Measurements from ENCODE around the gene GPRC5C. TPM values are rescaled to one million over a fixed set of nuclear protein-coding genes. Genes with fewer than 3 reads are reported as not detected.

Gene GPRC5C
- total RNA-seq, 1 donor from 2014 or later: 70.4 TPM

GRCh38 chr17:74407384-74407783, 24.5 kb upstream of the GPRC5C start:
- H3K9me3 Mint-ChIP-seq (ENCODE audit: unreplicated experiment): no peaks in the 10 kb centered on the region
- Histone ChIP-seq H3K4me3 (ENCODE audit: insufficient read depth, low read depth, low read length) (no peak overlapping the region), H3K27me3 (ENCODE audit: insufficient read depth, low read length) (no peaks in the 10 kb centered on the region), H3K27ac (ENCODE audit: low read depth, low read length) (no peak overlapping the region), H3K36me3 (ENCODE audit: insufficient read depth, low read length) (no peaks in the 10 kb centered on the region), H3K4me1 (ENCODE audit: insufficient read depth, low read length) (no peaks in the 10 kb centered on the region), H3K9me3 (ENCODE audit: insufficient read depth, low read depth, low read length) (no peaks in the 10 kb centered on the region), H2AFZ (ENCODE audit: low read depth, low read length) (no peak overlapping the region), H3K9ac (ENCODE audit: low read length) (no peak overlapping the region), H3K4me2 (ENCODE audit: low read length) (no peak overlapping the region), H4K20me1 (ENCODE audit: insufficient read depth, low read length) (no peaks in the 10 kb centered on the region), H3K79me2 (ENCODE audit: insufficient read depth, low read length) (no peaks in the 10 kb centered on the region)
- no peak for DNase-seq (ENCODE audit: low read depth)
- H3K36me3 Mint-ChIP-seq (ENCODE audit: low read depth, unreplicated experiment): no peaks in the 10 kb centered on the region
- no peak for FAIRE-seq
- peaks cover 15% of the 10 kb centered on the region for H3K27me3 Mint-ChIP-seq (ENCODE audit: low read depth, unreplicated experiment)
- H3K4me1 Mint-ChIP-seq (ENCODE audit: low read depth, unreplicated experiment): no peaks in the 10 kb centered on the region
- no peak for TF ChIP-seq CTCF (IDR thresholded peaks at IDR 0.05; ENCODE audit: insufficient read depth, low read depth, low read length)
- TF ChIP-seq EZH2 (IDR thresholded peaks at IDR 0.05; ENCODE audit: insufficient read depth, low read length): no peak
- H3K4me3 Mint-ChIP-seq (ENCODE audit: unreplicated experiment): no peak overlapping the region
- no peak overlapping the region for H3K27ac Mint-ChIP-seq (ENCODE audit: unreplicated experiment)

- no peaks in the 10 kb centered on the region for H3K4me1 Mint-ChIP-seq (ENCODE audit: low read depth, unreplicated experiment)
- H3K4me1 ChIP-seq (ENCODE audit: insufficient read depth, low read length): no peaks in the 10 kb centered on the region
- no peaks in the 10 kb centered on the region for H4K20me1 ChIP-seq (ENCODE audit: insufficient read depth, low read length)
- TF ChIP-seq CTCF (IDR thresholded peaks at IDR 0.05; ENCODE audit: insufficient read depth, low read depth, low read length) (no peak), EZH2 (IDR thresholded peaks at IDR 0.05; ENCODE audit: insufficient read depth, low read length) (no peak)
- H3K79me2 ChIP-seq (ENCODE audit: insufficient read depth, low read length): no peaks in the 10 kb centered on the region
- DNase-seq (ENCODE audit: low read depth): peak; percentile 41
- H3K36me3 Mint-ChIP-seq (ENCODE audit: low read depth, unreplicated experiment): no peaks in the 10 kb centered on the region
- H2AFZ ChIP-seq (ENCODE audit: low read depth, low read length): no peak overlapping the region
- no peaks in the 10 kb centered on the region for H3K27me3 ChIP-seq (ENCODE audit: insufficient read depth, low read length)
- no peak for FAIRE-seq
- no peak overlapping the region for H3K4me3 ChIP-seq (ENCODE audit: insufficient read depth, low read depth, low read length)
- no peaks in the 10 kb centered on the region for H3K36me3 ChIP-seq (ENCODE audit: insufficient read depth, low read length)
- H3K4me2 ChIP-seq (ENCODE audit: low read length): no peak overlapping the region
- H3K9ac ChIP-seq (ENCODE audit: low read length): no peak overlapping the region
- H3K9me3 Mint-ChIP-seq (ENCODE audit: unreplicated experiment): no peaks in the 10 kb centered on the region
- peaks cover 13% of the 10 kb centered on the region for H3K27me3 Mint-ChIP-seq (ENCODE audit: low read depth, unreplicated experiment)
- no peak overlapping the region for H3K4me3 Mint-ChIP-seq (ENCODE audit: unreplicated experiment)
- H3K27ac ChIP-seq (ENCODE audit: low read depth, low read length): no peak overlapping the region
- no peaks in the 10 kb centered on the region for H3K9me3 ChIP-seq (ENCODE audit: insufficient read depth, low read depth, low read length)
- H3K27ac Mint-ChIP-seq (ENCODE audit: unreplicated experiment): no peak overlapping the region
Measured at GRCh38 chr17:74408262-74408661, 23.6 kb upstream of the GPRC5C start.

- H3K36me3 Mint-ChIP-seq (ENCODE audit: low read depth, unreplicated experiment): peaks cover 2% of the 10 kb centered on the region
- Histone ChIP-seq H3K4me1 (ENCODE audit: insufficient read depth, low read length) (no peaks in the 10 kb centered on the region), H3K36me3 (ENCODE audit: insufficient read depth, low read length) (no peaks in the 10 kb centered on the region), H3K4me3 (ENCODE audit: insufficient read depth, low read depth, low read length) (no peak overlapping the region), H3K27me3 (ENCODE audit: insufficient read depth, low read length) (no peaks in the 10 kb centered on the region), H4K20me1 (ENCODE audit: insufficient read depth, low read length) (no peaks in the 10 kb centered on the region), H3K79me2 (ENCODE audit: insufficient read depth, low read length) (no peaks in the 10 kb centered on the region), H2AFZ (ENCODE audit: low read depth, low read length) (no peak overlapping the region), H3K27ac (ENCODE audit: low read depth, low read length) (no peak overlapping the region), H3K4me2 (ENCODE audit: low read length) (no peak overlapping the region), H3K9ac (ENCODE audit: low read length) (no peak overlapping the region), H3K9me3 (ENCODE audit: insufficient read depth, low read depth, low read length) (no peaks in the 10 kb centered on the region)
- H3K4me3 Mint-ChIP-seq (ENCODE audit: unreplicated experiment): no peak overlapping the region
- TF ChIP-seq EZH2 (IDR thresholded peaks at IDR 0.05; ENCODE audit: insufficient read depth, low read length) (no peak), CTCF (IDR thresholded peaks at IDR 0.05; ENCODE audit: insufficient read depth, low read depth, low read length) (no peak)
- H3K27me3 Mint-ChIP-seq (ENCODE audit: low read depth, unreplicated experiment): peaks cover 11% of the 10 kb centered on the region
- no peaks in the 10 kb centered on the region for H3K4me1 Mint-ChIP-seq (ENCODE audit: low read depth, unreplicated experiment)
- DNase-seq (ENCODE audit: low read depth): no peak
- no peak overlapping the region for H3K27ac Mint-ChIP-seq (ENCODE audit: unreplicated experiment)
- no peak for FAIRE-seq
- no peaks in the 10 kb centered on the region for H3K9me3 Mint-ChIP-seq (ENCODE audit: unreplicated experiment)
Measured at GRCh38 chr17:74408815-74409214, 23.1 kb upstream of the GPRC5C start.
